HG02981 (cell line): ENCODE data around the gene NUDT7.
A peak's percentile ranks its signal among the peaks of the same experiment; 100 is the strongest.

ENCODE experiments used
- ATAC-seq: cut with Tn5 transposase; IDR thresholded peaks from one replicate; pipeline ENCODE4 v1.9.1; 2021; ENCODE audit warnings: mild to moderate bottlenecking, moderate library complexity; ENCODE audit not compliant: unreplicated experiment

The NUDT7 gene

GRCh38 chr16:77722309-77723107 lies at the start of gene NUDT7:
TSS of gene NUDT7 (plus strand) at chr16:77722514. CDS start at chr16:77722583, 69 bp downstream.
- peak; percentile 84 for ATAC-seq

- ATAC-seq: no peak
These were observed 47.4 kb upstream of the NUDT7 start for GRCh38 chr16:77674888-77675287.

- peak; percentile 83 for ATAC-seq
These were observed 46.6 kb upstream of the NUDT7 start for GRCh38 chr16:77675464-77676324.

- no peak for ATAC-seq
These were observed 45.2 kb upstream of the NUDT7 start for GRCh38 chr16:77677129-77677528.

- ATAC-seq: no peak
These were observed 42.9 kb upstream of the NUDT7 start for GRCh38 chr16:77679391-77679790.

- ATAC-seq: no peak
These were observed 42.4 kb upstream of the NUDT7 start for GRCh38 chr16:77679901-77680300.

- no peak for ATAC-seq
These were observed 41.8 kb upstream of the NUDT7 start for GRCh38 chr16:77680496-77680895.

GRCh38 chr16:77682586-77682985 lies 39.7 kb upstream of the NUDT7 start:
- no peak for ATAC-seq

GRCh38 chr16:77683397-77684180 lies 38.7 kb upstream of the NUDT7 start:
- no peak for ATAC-seq

GRCh38 chr16:77684181-77684526 lies 38.2 kb upstream of the NUDT7 start:
- ATAC-seq: no peak

- no peak for ATAC-seq
These were observed 35.9 kb upstream of the NUDT7 start for GRCh38 chr16:77686385-77686784.

GRCh38 chr16:77689971-77690370 lies 32.3 kb upstream of the NUDT7 start:
- no peak for ATAC-seq

- ATAC-seq: no peak
These were observed 31.9 kb upstream of the NUDT7 start for GRCh38 chr16:77690416-77690815.

- ATAC-seq: no peak
These were observed 29.7 kb upstream of the NUDT7 start for GRCh38 chr16:77692612-77693011.

GRCh38 chr16:77696149-77696548 lies 26.2 kb upstream of the NUDT7 start:
- ATAC-seq: no peak

GRCh38 chr16:77700846-77701245 lies 21.5 kb upstream of the NUDT7 start:
- no peak for ATAC-seq

GRCh38 chr16:77705351-77705750 lies 17.0 kb upstream of the NUDT7 start:
- ATAC-seq: no peak

- no peak for ATAC-seq
These were observed 11.1 kb upstream of the NUDT7 start for GRCh38 chr16:77711179-77711578.

- no peak for ATAC-seq
These were observed 10.5 kb upstream of the NUDT7 start for GRCh38 chr16:77711775-77712174.

GRCh38 chr16:77715145-77715544 lies 7.2 kb upstream of the NUDT7 start:
- ATAC-seq: no peak

GRCh38 chr16:77721752-77722308 lies 484 bp upstream of the NUDT7 start:
- peak; percentile 31 for ATAC-seq
